Stimulated activated CD4-positive, alpha-beta T cell treated with anti-CD3 and anti-CD28 coated beads, Interleukin-15, amount 100 ng/mL, for 48 hours (primary cell): ENCODE data around the gene ADGRG3.
A peak's percentile ranks its signal among the peaks of the same experiment; 100 is the strongest.

Source experiments
- DNase-seq, 2 donors: peaks; one replicate each; pipeline ENCODE4 v3.0.0-alpha.2; 2020; ENCODE audit warnings: low read depth in 2 of 2

ADGRG3 gene

GRCh38 chr16:57734925-57735754, 67.0 kb downstream of the ADGRG3 start:
- DNase-seq, result peak; percentile 96 to 97

DNA sequence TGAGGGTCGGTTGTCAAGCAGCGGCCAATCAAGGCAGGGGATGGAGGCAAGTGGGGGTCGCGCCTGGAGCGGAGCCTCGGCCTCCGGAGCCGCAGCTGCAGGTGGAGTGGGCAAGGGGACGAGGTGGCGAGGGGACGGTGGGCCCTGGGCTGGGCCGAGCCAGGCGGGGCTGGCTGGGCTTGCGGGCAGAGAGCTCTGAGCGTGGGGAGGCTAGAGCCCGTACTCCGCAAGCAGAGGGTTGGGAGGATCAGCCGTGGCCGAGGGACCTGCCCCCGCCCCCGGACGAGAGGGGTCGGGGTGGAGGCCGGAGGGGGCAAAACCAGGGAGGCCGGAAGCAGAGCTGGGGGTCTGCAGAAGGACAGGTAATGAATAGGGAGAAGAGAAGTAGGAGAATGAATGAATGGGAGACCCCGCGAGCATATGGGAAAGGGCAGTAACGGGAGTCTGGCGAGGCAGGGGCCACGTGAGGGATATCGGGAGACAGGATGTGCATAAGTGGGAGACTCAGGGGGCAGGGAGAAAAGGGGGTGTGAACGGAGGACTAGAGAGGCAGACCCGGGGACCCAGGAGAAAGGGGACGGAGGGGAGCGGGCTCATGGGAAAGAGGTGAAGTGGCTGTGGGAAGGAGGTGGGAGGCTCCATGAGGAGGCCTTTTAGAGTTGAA, 67.8 kb downstream of the ADGRG3 start, which contains the start of gene KATNB1:
KATNB1 (plus strand) TSS at position 16 of the 664 bp plus-strand sequence. CDS start 1,474 bp downstream, outside the sequence.
- DNase-seq, result no peak

GRCh38 chr16:57736419-57737351, 68.6 kb downstream of the ADGRG3 start:
- peak in 1 of 2 donors; percentile 22 for DNase-seq

DNA sequence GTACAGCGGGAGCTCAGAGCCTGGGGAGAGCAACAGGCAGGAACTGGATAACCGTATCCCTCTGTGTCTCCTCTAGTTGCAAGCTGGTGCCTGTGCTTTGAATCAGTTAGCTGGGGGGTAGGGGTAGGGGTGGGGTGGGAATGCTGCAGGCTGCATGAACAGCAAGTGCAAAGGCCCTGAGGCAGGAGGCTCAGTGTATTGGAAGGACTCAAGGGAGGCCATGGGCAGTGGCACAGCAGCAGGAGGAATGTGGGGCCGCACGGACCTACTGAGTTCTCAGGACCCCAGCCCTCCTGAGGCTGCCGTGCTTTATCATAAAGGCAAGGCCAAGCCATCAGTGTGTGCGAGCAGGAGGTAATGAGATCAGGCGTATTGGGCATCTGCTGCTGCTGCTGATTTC, 70.7 kb downstream of the ADGRG3 start:
- no peak for DNase-seq
